EL (cell line): ENCODE results near the gene EMID1.

Experiments used
- DNase-seq: peaks from one replicate; pipeline ENCODE4 v3.0.0-alpha.2; 2016

EMID1 gene

GRCh38 chr22:29205594-29206371, at the start of gene EMID1:
EMID1 (plus strand) TSS chr22:29205896; CDS start chr22:29206039, 143 bp downstream.
- peak; percentile 29 for DNase-seq

- no peak for DNase-seq
Measured at GRCh38 chr22:29155966-29156365, 49.7 kb upstream of the EMID1 start.

GRCh38 chr22:29156507-29156906, 49.2 kb upstream of the EMID1 start:
- DNase-seq = peak; percentile 9

GRCh38 chr22:29157759-29158535, 47.7 kb upstream of the EMID1 start:
- DNase-seq = no peak

- no peak for DNase-seq
Measured at GRCh38 chr22:29158546-29158945, 47.1 kb upstream of the EMID1 start.

GRCh38 chr22:29163808-29164207, 41.9 kb upstream of the EMID1 start:
- DNase-seq = no peak

- DNase-seq = no peak
Measured at GRCh38 chr22:29165321-29166060, 40.2 kb upstream of the EMID1 start.

- no peak for DNase-seq
Measured at GRCh38 chr22:29166180-29166579, 39.5 kb upstream of the EMID1 start.

GRCh38 chr22:29167032-29167911, 38.4 kb upstream of the EMID1 start:
- no peak for DNase-seq

- no peak for DNase-seq
Measured at GRCh38 chr22:29171721-29172120, 34.0 kb upstream of the EMID1 start.

- DNase-seq = no peak
Measured at GRCh38 chr22:29172216-29172615, 33.5 kb upstream of the EMID1 start.

- no peak for DNase-seq
Measured at GRCh38 chr22:29175312-29175835, 30.3 kb upstream of the EMID1 start.

GRCh38 chr22:29183971-29184848, 21.5 kb upstream of the EMID1 start:
- no peak for DNase-seq

GRCh38 chr22:29184849-29185490, 20.7 kb upstream of the EMID1 start:
- no peak for DNase-seq

- no peak for DNase-seq
Measured at GRCh38 chr22:29186302-29186701, 19.4 kb upstream of the EMID1 start.

GRCh38 chr22:29187831-29188230, 17.9 kb upstream of the EMID1 start:
- DNase-seq = no peak

GRCh38 chr22:29190051-29190450, 15.6 kb upstream of the EMID1 start:
- no peak for DNase-seq

- DNase-seq = no peak
Measured at GRCh38 chr22:29190918-29191317, 14.8 kb upstream of the EMID1 start.

- no peak for DNase-seq
Measured at GRCh38 chr22:29193021-29193420, 12.7 kb upstream of the EMID1 start.

- no peak for DNase-seq
Measured at GRCh38 chr22:29194184-29194583, 11.5 kb upstream of the EMID1 start.
